GM18505 (cell line): ENCODE measurements around the gene BRICD5.
A peak's percentile ranks its signal among the peaks of the same experiment; 100 is the strongest.
"Not testable (repeated sequence)": the region's sequence is repeated elsewhere in the genome, so short reads cannot be mapped to it uniquely, and the experiment has no call there.

ENCODE experiments used
- ATAC-seq: cut with Tn5 transposase; IDR thresholded peaks from one replicate; pipeline ENCODE4 v1.9.1; 2021; ENCODE audit not compliant: unreplicated experiment
- POLR2A ChIP-seq: IDR thresholded peaks from 4 replicates; pipeline ENCODE4 v1.6.1; 2011; ENCODE audit warnings: borderline replicate concordance; ENCODE audit not compliant: insufficient read depth, insufficient read length; ENCODE audit errors: extremely low read depth

The BRICD5 gene

GRCh38 chr16:2210386-2211365 lies at the start of gene BRICD5:
BRICD5 (minus strand) TSS chr16:2210863; CDS start chr16:2210833, 30 bp downstream.
- no peak for TF ChIP-seq POLR2A

GRCh38 chr16:2260250-2260649 lies 49.6 kb upstream of the BRICD5 start:
- no peak for TF ChIP-seq POLR2A
- ATAC-seq, result no peak

More at GRCh38 chr16:2210386-2211365, at the start of gene BRICD5:
- ATAC-seq, result no peak

GRCh38 chr16:2258530-2258929 lies 47.9 kb upstream of the BRICD5 start:
- not testable (repeated sequence) for ATAC-seq

GRCh38 chr16:2257726-2258125 lies 47.1 kb upstream of the BRICD5 start:
- no peak for TF ChIP-seq POLR2A
- no peak for ATAC-seq

GRCh38 chr16:2256531-2257140 lies 46.0 kb upstream of the BRICD5 start:
- TF ChIP-seq POLR2A, result no peak

GRCh38 chr16:2253293-2253692 lies 42.6 kb upstream of the BRICD5 start:
- no peak for ATAC-seq
- no peak for TF ChIP-seq POLR2A

More at GRCh38 chr16:2256531-2257140, 46.0 kb upstream of the BRICD5 start:
- ATAC-seq, result no peak

GRCh38 chr16:2252806-2253148 lies 42.1 kb upstream of the BRICD5 start:
- no peak for TF ChIP-seq POLR2A
- no peak for ATAC-seq

- peak; percentile 87 for TF ChIP-seq POLR2A
- ATAC-seq, result peak; percentile 81
These were observed 40.8 kb upstream of the BRICD5 start, which contains the start of gene ECI1 for GRCh38 chr16:2251296-2252111. ECI1 (minus strand) TSS chr16:2251587; CDS start chr16:2251566, 21 bp downstream.

GRCh38 chr16:2250652-2251295 lies 40.1 kb upstream of the BRICD5 start:
- no peak for TF ChIP-seq POLR2A
- ATAC-seq, result no peak

- no peak for ATAC-seq
These were observed 35.7 kb upstream of the BRICD5 start for GRCh38 chr16:2246301-2246885.

GRCh38 chr16:2244926-2245795 lies 34.5 kb upstream of the BRICD5 start:
- no peak for TF ChIP-seq POLR2A
- ATAC-seq, result no peak

More at GRCh38 chr16:2246301-2246885, 35.7 kb upstream of the BRICD5 start:
- no peak for TF ChIP-seq POLR2A
